Effector CD4-positive, alpha-beta T cell (primary cell): ENCODE data around the gene CMTM8.
A peak's percentile ranks its signal among the peaks of the same experiment; 100 is the strongest.

ENCODE experiments used
- DNase-seq: peaks from one replicate; pipeline ENCODE4 v3.0.0-alpha.2; 2020

The CMTM8 gene

DNA sequence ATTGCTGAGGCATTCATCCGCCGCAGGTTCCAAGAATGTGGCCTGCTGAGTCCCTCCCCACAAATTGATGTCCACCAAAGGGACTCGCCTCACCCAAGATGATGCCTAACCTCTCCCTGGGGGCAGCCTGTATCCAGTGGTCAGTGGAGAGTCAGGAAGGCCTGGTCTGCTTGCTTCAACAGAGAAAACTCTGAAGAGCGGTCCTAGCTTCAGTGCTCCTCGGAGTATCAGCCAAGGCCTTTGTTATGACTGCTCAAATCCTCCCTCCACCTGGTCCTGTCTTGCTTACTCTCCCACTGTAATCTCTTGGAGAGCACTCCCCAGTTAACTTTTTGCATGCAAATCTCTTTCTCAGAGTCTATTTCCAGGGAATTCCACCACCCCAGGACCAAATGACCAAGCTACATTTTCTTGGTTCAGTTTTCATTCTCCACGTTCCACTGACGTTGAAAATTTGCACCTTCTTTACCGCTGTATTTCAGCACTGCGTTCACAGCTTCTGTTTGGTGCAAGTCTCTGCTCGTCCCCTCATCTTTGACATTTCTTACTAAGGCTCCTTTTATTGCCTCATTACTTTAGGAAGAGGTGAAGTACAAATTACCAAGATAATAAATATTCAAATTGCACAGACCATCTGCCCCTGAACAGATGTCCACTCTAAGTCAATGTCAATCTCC, 175.5 kb downstream of the CMTM8 start:
- DNase-seq: no peak

DNA sequence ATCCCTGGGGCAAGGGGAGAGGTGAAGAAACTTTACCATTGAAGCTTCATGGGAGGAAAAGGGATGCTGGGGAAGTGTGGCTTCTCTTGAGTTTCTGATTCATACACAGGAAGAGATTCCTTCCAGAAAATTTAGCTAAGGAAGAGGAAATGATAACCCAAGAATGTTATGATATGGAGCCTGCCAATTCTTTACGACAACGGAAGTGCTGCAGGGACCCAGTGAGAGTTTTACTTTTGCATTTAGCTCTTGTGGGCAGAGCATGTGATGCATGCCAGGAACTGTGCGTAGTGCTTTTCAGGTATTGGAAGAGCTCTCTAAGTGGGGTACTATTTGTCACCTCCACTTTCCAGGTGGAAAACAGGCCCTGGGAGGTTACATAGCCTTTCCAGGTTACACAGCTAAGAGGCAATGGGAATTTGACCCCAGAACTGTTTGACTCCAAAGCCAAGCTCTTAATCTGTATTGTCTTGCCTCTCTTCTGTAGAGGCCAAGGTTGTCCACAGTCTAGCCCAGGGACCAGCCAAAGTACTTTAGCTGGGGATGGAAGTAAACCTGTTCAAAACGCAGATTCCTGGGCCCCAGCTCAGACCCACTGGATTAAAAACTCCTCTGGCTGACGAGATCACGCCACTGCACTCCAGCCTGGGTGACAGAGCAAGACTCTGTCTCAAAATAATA, 176.2 kb downstream of the CMTM8 start:
- DNase-seq: peak; percentile 23

GRCh38 chr3:32419742-32420125, 181.3 kb downstream of the CMTM8 start:
- DNase-seq: no peak
